Vagina (tissue), 2 donors: ENCODE data around the gene EEF1AKMT4. TPM values are rescaled to one million over a fixed set of nuclear protein-coding genes. Genes with fewer than 3 reads are reported as not detected.

Experiments used
- DNase-seq, 2 donors: peaks; one replicate each; pipeline ENCODE4 v3.0.0-alpha.2; 2017; ENCODE audit errors: extremely low spot score in 2 of 2
- H3K27ac ChIP-seq: fragments of 200-600 bp; sonication (generic); one replicate; pipeline ENCODE4 v1.5.1; 2019
- H3K27me3 ChIP-seq: fragments of 200-600 bp; sonication (generic); one replicate; pipeline ENCODE4 v1.5.1; 2019
- H3K36me3 ChIP-seq, 2 donors: fragments of 200-600 bp; sonication (generic); one replicate each; pipeline ENCODE4 v1.5.1; 2017 to 2019
- H3K4me1 ChIP-seq: fragments of 200-600 bp; sonication (generic); one replicate; pipeline ENCODE4 v1.5.1; 2019
- H3K4me3 ChIP-seq, 2 donors: fragments of 200-600 bp; sonication (generic); 1 replicate in 1 of 2; 2 replicates in 1 of 2; pipeline ENCODE4 v1.5.1; 2016 to 2019
- H3K9me3 ChIP-seq: fragments of 200-600 bp; sonication (generic); one replicate; pipeline ENCODE4 v1.5.1; 2019
- POLR2A ChIP-seq, 2 donors: fragments of 450-650 bp; IDR thresholded peaks; one replicate each; pipeline ENCODE4 v1.6.1; 2017; ENCODE audit warnings: antibody characterized with exemption in 2 of 2, mild to moderate bottlenecking in 2 of 2, moderate library complexity in 2 of 2
- POLR2AphosphoS5 ChIP-seq, 2 donors: sonication (generic); formaldehyde crosslinking; IDR thresholded peaks; one replicate each; pipeline ENCODE4 v1.9.0; 2017; ENCODE audit warnings: antibody characterized with exemption in 2 of 2, mild to moderate bottlenecking in 2 of 2, low read depth in 1 of 2; ENCODE audit not compliant: insufficient read depth in 1 of 2
- intact Hi-C: fragments of 100-400 bp; cut with DNase I; formaldehyde crosslinking; loops from one replicate; pipeline ENCODE4 v1.15.1; 2023
- total RNA-seq: library from RNA; depleted of rRNA; stranded (reverse); fragments of >200 nt; gene quantifications from one replicate; pipeline ENCODE4 v1.2.3, GENCODE V29; 2016
- TF ChIP-seq, protein P1 (sequence below), 3 experiments: fragments of 450-650 bp in 2 of 3; fragments of 200-600 bp in 1 of 3; sonication (generic) in 1 of 3; IDR thresholded peaks; one replicate each; pipeline ENCODE4 v1.5.1; 2017 to 2019; ENCODE audit warnings: antibody characterized with exemption in 3 of 3, mild to moderate bottlenecking in 2 of 3, moderate library complexity in 2 of 3

EEF1AKMT4 gene
- total RNA-seq, 1 donor from 2014 or later = 5.6 TPM

DNA sequence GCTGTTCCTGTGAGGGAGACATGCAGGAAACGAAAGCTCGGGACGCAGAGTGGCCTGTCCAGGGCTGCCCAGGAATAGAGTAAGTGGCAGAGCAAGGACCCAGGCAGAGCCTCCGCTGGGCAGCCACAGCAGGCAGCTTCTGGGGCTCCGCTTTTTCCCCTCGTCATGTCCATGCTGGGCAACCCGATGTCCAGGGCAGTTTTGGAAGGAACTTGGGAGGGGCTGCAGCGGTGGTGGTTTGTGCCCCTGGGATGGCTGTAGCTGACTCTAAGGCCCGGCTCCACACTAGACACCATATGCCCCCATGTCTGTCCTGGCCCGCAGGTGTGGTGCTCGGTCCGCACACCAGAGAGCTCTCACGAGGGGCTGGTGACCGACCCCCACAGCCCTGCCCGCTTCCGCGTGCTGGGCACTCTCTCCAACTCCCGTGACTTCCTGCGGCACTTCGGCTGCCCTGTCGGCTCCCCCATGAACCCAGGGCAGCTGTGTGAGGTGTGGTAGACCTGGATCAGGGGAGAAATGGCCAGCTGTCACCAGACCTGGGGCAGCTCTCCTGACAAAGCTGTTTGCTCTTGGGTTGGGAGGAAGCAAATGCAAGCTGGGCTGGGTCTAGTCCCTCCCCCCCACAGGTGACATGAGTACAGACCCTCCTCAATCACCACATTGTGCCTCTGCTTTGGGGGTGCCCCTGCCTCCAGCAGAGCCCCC is 42.4 kb downstream of the EEF1AKMT4 start:
- H3K36me3 ChIP-seq = no peaks in the 10 kb centered on the region
- intact Hi-C loops = no loop called here
- TF ChIP-seq POLR2AphosphoS5 (IDR thresholded peaks at IDR 0.05; ENCODE audit: insufficient read depth in 1 of 2, low read depth in 1 of 2) = no peak
- TF ChIP-seq POLR2A (IDR thresholded peaks at IDR 0.05) = no peak
- TF ChIP-seq, protein P1, sequence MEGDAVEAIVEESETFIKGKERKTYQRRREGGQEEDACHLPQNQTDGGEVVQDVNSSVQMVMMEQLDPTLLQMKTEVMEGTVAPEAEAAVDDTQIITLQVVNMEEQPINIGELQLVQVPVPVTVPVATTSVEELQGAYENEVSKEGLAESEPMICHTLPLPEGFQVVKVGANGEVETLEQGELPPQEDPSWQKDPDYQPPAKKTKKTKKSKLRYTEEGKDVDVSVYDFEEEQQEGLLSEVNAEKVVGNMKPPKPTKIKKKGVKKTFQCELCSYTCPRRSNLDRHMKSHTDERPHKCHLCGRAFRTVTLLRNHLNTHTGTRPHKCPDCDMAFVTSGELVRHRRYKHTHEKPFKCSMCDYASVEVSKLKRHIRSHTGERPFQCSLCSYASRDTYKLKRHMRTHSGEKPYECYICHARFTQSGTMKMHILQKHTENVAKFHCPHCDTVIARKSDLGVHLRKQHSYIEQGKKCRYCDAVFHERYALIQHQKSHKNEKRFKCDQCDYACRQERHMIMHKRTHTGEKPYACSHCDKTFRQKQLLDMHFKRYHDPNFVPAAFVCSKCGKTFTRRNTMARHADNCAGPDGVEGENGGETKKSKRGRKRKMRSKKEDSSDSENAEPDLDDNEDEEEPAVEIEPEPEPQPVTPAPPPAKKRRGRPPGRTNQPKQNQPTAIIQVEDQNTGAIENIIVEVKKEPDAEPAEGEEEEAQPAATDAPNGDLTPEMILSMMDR (IDR thresholded peaks at IDR 0.05) = no peak
- no peaks in the 10 kb centered on the region for H3K27me3 ChIP-seq
- no peaks in the 10 kb centered on the region for H3K9me3 ChIP-seq
- no peak overlapping the region for H3K27ac ChIP-seq
- no peaks in the 10 kb centered on the region for H3K4me1 ChIP-seq
- no peak overlapping the region for H3K4me3 ChIP-seq
- DNase-seq = no peak

DNA sequence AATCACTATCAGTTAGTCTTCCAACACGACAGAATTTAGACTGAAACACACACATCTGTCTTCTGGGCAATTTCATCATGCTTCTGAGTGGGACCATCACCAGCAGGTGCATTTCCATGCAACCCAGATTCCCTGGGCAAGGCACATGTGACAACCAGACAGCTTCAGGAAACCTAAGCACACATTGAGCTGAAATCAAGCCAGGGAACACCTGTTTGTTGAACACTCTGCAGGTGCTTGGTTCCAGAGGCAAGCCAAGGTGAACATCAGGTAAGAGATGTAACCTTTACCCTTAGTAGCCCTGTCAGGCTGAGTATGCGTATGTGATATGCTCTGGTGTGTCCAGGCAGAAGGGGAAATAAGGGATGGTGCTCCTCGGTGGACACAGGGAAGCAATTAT is 46.3 kb downstream of the EEF1AKMT4 start:
- intact Hi-C loops = no loop called here
- Histone ChIP-seq H3K27me3 (no peaks in the 10 kb centered on the region), H3K27ac (no peak overlapping the region), H3K4me1 (peaks cover 14% of the 10 kb centered on the region), H3K4me3 (no peak overlapping the region), H3K9me3 (no peaks in the 10 kb centered on the region), H3K36me3 (peaks cover 0 to 7% of the 10 kb centered on the region in 2 donors)
- TF ChIP-seq POLR2A (IDR thresholded peaks at IDR 0.05) (no peak), POLR2AphosphoS5 (IDR thresholded peaks at IDR 0.05; ENCODE audit: insufficient read depth in 1 of 2, low read depth in 1 of 2) (no peak)
- TF ChIP-seq, protein P1 (IDR thresholded peaks at IDR 0.05) = no peak
- DNase-seq = no peak

DNA sequence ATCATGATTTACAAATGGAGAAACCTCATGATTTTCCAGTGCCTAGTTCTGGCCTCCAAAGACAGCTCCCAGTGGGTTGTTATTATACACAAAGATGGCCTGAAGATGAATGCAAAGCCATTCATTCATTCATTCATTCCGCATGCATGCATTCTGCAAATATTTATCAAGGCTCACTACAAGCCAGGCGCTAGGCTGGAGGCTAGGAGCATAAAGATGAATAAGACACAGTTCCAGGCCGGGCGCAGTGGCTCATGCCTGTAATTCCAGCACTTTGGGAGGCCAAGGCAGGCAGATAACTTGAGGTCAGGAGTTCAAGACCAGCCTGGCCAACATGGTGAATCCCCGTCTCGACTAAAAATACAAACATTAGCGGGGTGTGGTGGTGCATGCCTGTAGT is 47.1 kb downstream of the EEF1AKMT4 start:
- intact Hi-C loops = no loop called here
- Histone ChIP-seq H3K4me1 (peaks cover 16% of the 10 kb centered on the region), H3K4me3 (no peak overlapping the region), H3K27me3 (no peaks in the 10 kb centered on the region), H3K36me3 (peaks cover 0 to 14% of the 10 kb centered on the region in 2 donors), H3K9me3 (no peaks in the 10 kb centered on the region), H3K27ac (no peak overlapping the region)
- no peak for TF ChIP-seq POLR2AphosphoS5 (IDR thresholded peaks at IDR 0.05; ENCODE audit: insufficient read depth in 1 of 2, low read depth in 1 of 2)
- TF ChIP-seq POLR2A (IDR thresholded peaks at IDR 0.05) = no peak
- TF ChIP-seq, protein P1 (IDR thresholded peaks at IDR 0.05) = no peak
- DNase-seq = no peak

DNA sequence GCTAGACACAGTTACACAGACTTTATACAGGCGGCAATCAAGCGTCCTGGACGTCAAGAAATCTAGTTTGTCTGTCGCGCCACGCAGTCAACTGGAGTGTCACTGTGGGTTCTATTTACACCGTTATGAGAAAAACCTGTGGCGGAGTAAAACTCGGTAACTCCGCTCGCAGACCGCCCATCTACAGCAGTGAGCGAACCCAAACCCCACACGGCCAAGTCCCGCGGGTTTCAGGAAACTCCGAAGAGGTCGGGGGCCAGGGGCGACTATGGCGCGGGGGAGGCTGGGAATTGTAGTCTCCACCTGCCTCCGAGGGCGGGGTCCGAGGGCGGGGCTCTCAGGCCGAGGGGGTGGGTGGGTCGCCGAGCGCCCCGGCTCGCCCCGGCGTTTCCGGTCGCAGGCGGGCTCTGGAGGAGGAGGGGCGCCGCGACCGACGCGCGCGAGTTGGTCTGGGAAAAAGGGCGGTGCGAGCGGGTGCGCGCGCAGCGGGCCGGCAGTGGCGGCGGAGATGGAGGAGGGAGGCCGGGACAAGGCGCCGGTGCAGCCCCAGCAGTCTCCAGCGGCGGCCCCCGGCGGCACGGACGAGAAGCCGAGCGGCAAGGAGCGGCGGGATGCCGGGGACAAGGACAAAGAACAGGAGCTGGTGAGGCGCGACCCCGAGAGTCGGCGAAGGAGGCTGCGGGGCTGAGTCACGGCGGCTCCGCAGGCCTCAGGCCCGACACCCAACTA is 49.5 kb downstream of the EEF1AKMT4 start, which contains the start of gene PSMD2:
PSMD2 (plus strand) TSS at position 483 of the 729 bp plus-strand sequence; CDS start at position 509, 26 bp downstream.
- peak in 1 of 2 donors; percentile 97 for DNase-seq
- intact Hi-C loops = no loop called here
- peak; percentile 25 to 78 for TF ChIP-seq POLR2AphosphoS5 (IDR thresholded peaks at IDR 0.05; ENCODE audit: insufficient read depth in 1 of 2, low read depth in 1 of 2)
- TF ChIP-seq POLR2A (IDR thresholded peaks at IDR 0.05) = peak in 1 of 2 donors; percentile 76
- TF ChIP-seq, protein P1 (IDR thresholded peaks at IDR 0.05) = peak in 1 of 3 experiments; percentile 19
- H3K4me3 ChIP-seq = peak within 1 kb of the TSS; percentile 89 to 90
- peaks cover 16% of the 10 kb centered on the region for H3K4me1 ChIP-seq
- peaks cover 0 to 37% of the 10 kb centered on the region in 2 donors for H3K36me3 ChIP-seq
- no peaks in the 10 kb centered on the region for H3K27me3 ChIP-seq
- H3K9me3 ChIP-seq = no peaks in the 10 kb centered on the region
- H3K27ac ChIP-seq = peak within 1 kb of the TSS; percentile 69
